GM12891 (cell line): ENCODE measurements around the gene RYR2.

Experiments used
- DNase-seq: peaks from one replicate; pipeline ENCODE4 v3.0.0; 2011; ENCODE audit warnings: low spot score; ENCODE audit not compliant: insufficient read length
- FAIRE-seq: peaks from 2 replicates; lab custom pipeline; 2011; peaks lifted over from hg19 to GRCh38; lab: Jason Lieb, UNC
- PAX5 ChIP-seq: IDR thresholded peaks from 2 replicates; pipeline ENCODE4 v1.6.1; 2011; ENCODE audit warnings: low read length, moderate library complexity, mild to moderate bottlenecking; ENCODE audit not compliant: insufficient read depth, severe bottlenecking
- POLR2A ChIP-seq: IDR thresholded peaks from 2 replicates; pipeline ENCODE4 v1.6.1; 2011; ENCODE audit warnings: low read depth, low read length, control low read depth
- POLR2AphosphoS5 ChIP-seq: IDR thresholded peaks from 2 replicates; pipeline ENCODE4 v1.6.1; 2011; ENCODE audit warnings: low read depth, low read length, control low read depth
- POU2F2 ChIP-seq: IDR thresholded peaks from 2 replicates; pipeline ENCODE4 v1.6.1; 2011; ENCODE audit warnings: low read depth, mild to moderate bottlenecking, control low read depth, low read length, moderate library complexity
- SPI1 ChIP-seq: IDR thresholded peaks from 2 replicates; pipeline ENCODE4 v1.6.1; 2011; ENCODE audit warnings: low read depth, low read length, control low read depth
- TAF1 ChIP-seq: IDR thresholded peaks from 2 replicates; pipeline ENCODE4 v1.6.1; 2011; ENCODE audit warnings: low read depth, low read length, control low read depth

RYR2 gene

DNA sequence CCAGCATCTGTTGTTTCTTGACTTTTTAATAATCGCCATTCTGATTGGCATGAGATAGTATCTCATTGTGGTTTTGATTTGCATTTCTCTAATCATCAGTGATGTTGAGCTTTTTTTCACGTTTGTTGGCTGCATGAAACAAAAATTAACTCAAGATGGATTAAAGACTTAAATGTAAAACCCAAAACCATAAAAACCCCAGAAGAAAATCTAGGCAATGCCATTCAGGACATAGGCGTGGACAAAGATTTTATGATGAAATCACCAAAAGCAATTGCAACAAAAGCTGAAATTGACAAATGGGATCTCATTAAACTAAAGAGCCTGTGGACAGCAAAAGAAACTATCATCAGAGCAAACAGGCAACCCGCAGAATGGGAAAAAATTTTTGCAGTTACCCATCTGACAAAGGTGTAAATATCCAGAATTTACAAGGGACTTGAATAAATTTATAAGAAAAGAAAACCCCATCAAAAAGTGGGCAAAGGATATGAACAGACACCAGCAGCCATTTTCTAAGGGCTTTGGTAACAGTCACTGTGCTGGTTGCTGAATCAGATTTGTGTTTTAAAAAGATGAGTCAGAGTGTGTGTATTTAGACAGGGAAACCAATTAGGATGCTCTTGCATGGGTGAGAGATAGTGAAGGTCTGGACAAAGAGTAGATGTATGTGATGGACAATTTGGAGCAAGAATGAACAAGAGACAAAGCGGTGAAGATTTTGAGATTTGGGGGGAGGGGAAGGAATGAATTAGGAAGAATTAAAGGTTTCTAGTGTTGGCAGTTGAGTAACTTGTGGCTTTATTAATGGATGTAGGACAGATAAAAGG lies 110.7 kb downstream of the RYR2 start:
- DNase-seq (no peak), FAIRE-seq (no peak)
- TF ChIP-seq TAF1 (no peak), POLR2AphosphoS5 (no peak), POU2F2 (no peak), PAX5 (no peak), POLR2A (no peak), SPI1 (no peak)

DNA sequence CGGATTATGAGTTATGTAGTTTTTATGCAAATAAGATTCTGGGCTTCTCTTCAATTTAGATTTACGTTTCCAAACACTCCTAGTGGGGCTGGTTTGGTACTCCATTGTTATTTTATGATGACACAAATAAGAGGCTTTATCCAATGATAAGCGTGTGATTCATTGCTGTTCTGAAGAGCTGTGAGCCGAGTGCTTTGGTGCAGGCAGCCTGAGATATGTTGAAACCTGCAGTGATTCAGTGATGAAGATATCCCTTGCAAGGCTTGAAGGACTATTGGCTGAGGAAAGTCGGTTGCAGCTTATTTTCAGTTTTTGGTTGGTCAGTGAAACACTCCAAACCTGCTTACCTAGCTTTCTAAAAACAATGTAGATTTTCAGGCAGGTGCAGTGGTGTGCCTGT lies 112.2 kb downstream of the RYR2 start:
- DNase-seq (no peak), FAIRE-seq (no peak)
- no peak for TF ChIP-seq SPI1
- no peak for TF ChIP-seq PAX5
- TF ChIP-seq POU2F2 = no peak
- no peak for TF ChIP-seq TAF1
- no peak for TF ChIP-seq POLR2A

DNA sequence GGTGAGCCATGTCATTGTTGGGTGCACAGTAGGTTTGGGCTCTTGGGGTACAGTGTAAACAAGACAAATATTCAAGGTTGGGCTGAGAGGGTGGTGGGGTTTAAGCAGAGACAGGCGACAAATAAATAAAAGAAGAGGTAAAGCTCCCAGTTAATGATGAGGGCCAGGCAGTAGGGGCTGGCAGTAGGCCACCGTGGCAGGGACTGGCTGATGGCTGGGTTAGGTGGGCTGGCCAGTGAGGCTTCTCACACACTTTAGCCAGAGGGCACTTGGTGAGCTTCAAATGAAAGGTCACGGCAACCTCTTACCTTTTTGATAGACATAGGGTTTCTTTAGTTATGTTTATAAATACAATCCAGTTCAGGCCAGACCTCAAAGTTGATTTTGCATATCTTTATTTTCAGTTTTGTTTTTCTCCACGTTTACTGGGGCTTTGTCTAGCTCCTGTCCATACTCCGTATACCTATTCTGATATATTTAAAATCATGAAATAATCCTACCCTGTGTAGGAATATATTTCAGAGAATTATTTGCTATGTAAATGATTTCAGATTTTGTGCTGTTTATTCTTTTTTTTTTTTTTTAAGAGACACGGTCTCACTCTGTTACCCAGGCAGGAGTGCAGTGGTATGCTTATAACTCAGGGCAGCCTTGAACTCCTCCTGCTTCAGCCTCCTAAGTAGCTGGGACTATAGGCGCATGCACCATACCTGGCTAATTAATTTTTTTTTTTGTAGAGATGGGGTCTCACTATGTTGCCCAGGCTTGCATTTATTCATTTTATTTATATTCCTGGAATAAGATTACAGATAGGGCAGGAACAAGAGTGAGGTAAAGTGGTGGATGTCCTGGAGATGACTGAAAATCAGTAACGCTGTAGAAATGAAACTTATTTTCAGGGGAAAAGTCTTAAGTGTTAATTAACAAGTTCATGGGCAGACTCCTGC lies 122.7 kb downstream of the RYR2 start:
- FAIRE-seq = no peak

DNA sequence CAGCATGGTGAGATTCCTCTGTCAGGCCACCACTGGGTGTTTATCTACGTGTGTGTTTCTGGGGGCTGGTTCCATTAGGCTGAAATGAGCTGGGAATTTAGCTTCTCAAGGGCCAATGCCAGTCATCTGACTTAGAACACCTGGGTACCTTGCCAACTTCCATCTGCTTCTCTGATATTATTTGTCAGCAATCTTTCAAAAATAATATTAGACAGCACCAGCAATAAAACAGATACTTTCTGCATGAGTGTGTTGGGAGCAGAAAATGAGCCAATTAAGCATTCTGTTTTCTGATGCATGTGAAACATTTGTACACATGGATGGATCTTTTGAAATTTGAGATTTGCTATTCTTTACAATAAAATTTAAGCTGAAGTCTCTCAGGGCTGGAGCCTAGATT lies 124.1 kb downstream of the RYR2 start:
- no peak for TF ChIP-seq POU2F2
- no peak for TF ChIP-seq TAF1
- TF ChIP-seq POLR2AphosphoS5 = no peak
- TF ChIP-seq SPI1 = no peak
- no peak for TF ChIP-seq PAX5
- TF ChIP-seq POLR2A = no peak
- no peak for DNase-seq
- no peak for FAIRE-seq

More for the DNA sequence above, 122.7 kb downstream of the RYR2 start:
- no peak for DNase-seq
- TF ChIP-seq TAF1 (no peak), POU2F2 (no peak), POLR2AphosphoS5 (no peak), POLR2A (no peak), PAX5 (no peak), SPI1 (no peak)

DNA sequence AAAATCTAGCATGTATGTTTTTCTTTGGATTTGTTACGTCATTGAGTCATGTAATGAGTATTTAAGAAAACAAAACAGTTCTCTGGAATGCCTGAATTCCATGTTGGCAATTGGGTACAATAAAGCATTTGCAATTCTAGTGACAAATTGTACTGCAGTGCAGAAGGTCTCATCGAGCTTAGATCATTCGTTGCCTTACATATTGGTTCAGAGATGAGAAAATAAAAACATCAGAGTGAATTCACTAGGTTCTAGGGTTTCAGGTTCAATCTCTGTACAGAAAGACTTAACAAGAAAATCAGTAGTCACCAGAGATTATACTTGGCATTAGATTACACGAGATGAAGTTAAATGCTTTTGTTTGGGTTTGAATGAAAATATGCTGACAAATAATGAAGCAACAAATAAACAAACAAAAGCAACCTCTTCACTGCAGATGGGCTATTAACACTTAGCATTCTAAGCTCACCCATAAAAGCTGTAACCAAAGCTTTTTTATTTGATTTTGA lies 124.7 kb downstream of the RYR2 start:
- no peak for DNase-seq
- FAIRE-seq = no peak
- TF ChIP-seq PAX5 (no peak), SPI1 (no peak), POU2F2 (no peak), POLR2AphosphoS5 (no peak), POLR2A (no peak), TAF1 (no peak)

DNA sequence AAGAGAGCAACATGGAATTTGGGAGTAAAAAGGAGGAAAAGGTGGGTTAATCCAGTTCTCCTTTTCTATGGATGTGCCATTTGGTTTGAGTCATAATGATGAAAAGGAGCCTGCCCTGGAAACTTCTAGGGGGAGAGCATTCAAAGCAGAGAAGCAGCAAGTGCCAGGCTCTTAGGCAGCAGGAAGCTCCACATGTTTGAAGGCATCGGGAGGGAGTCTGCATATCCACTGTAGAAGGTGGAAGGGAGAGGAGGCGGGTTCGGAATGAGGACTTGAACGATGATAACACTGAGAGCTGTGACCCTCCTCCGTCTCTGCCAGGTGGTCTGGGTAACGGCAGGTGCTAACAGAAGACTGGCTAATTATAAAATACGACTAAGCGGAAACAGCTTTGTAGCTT lies 128.2 kb downstream of the RYR2 start:
- TF ChIP-seq PAX5 (no peak), TAF1 (no peak), POU2F2 (no peak), POLR2A (no peak), SPI1 (no peak), POLR2AphosphoS5 (no peak)
- DNase-seq (no peak), FAIRE-seq (no peak)

DNA sequence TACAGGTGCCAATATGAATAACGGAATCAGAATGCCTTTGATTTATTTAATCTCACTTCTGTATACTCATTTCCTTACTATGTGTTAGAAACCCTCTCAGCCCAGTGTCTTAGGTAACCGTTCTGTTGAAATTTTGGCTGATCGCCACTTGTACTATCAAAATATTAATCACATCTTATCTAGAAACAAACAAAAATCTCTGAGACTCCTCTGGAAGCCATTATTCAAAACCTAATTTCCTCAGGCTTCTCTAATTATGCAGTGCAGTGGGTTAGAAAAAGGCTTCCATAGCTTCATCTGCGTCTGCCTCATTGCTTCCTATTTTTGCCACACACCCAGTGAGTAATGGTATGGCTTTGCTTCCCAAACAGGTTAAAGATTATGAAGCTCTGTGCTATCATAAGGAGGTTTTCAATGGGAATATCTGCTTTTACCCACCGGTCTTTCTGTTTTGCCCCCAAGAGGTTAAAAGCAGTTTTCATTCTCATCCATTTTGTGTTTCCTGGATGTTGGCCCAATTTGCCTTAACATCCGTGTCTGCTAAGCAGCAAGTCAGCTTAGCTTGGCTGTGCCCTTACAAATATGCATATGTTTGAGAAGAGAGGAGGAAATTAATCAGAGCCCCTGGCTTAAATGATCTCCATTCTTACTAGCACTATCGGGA lies 129.6 kb downstream of the RYR2 start:
- DNase-seq = no peak
- no peak for FAIRE-seq
- TF ChIP-seq TAF1 = no peak
- no peak for TF ChIP-seq SPI1
- TF ChIP-seq POLR2AphosphoS5 = no peak
- TF ChIP-seq POLR2A = no peak

DNA sequence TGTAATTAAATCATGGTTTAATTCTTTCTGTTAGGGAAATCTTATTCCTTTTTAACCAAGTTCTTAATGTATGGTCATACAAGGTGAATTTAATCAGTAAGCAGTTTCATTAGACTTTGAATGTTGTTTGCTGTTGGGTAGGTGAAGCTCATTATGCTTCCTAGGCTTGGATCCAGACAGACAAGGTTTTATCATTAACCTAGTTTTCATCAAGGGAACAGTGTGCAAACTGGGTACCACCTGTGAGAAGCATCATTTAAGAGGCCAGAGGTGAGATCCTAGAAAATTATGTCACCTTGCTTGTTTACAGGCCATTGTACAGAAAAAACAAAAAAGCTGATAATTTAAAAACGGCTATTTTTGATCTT lies 130.1 kb downstream of the RYR2 start:
- TF ChIP-seq SPI1 (no peak), PAX5 (no peak), TAF1 (no peak), POLR2AphosphoS5 (no peak), POU2F2 (no peak), POLR2A (no peak)
- no peak for FAIRE-seq
- DNase-seq = no peak

DNA sequence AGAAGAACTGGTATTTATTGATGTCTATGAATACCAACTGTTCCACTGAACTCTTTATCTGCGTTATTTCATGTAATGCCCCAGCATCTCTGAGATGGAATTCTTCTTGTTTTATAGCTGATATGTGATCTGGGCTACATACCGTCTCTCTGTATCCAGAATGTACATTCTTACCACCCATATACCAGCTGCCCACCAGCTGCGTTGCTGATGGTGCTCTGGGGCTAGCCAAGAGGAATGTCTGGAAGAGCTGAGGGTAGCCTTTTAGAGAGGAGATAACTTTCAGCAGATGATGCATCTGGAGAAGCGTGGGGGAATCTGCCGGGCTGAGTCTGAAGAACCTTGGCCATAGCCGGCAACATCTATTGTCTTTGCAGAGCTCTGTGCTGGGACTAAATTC lies 137.5 kb downstream of the RYR2 start:
- DNase-seq = no peak
- FAIRE-seq = no peak
- no peak for TF ChIP-seq POLR2AphosphoS5
